GM18870 (cell line): ENCODE results near the gene PROK1.

Source experiments
- ATAC-seq: cut with Tn5 transposase; IDR thresholded peaks from one replicate; pipeline ENCODE4 v1.9.1; 2021; ENCODE audit warnings: moderate library complexity; ENCODE audit not compliant: unreplicated experiment

PROK1 gene

GRCh38 chr1:110487726-110488125 is 36.8 kb downstream of the PROK1 start:
- ATAC-seq, result no peak

GRCh38 chr1:110488161-110488560 is 37.2 kb downstream of the PROK1 start:
- no peak for ATAC-seq

- no peak for ATAC-seq
Observed at GRCh38 chr1:110488867-110489266, 37.9 kb downstream of the PROK1 start.

GRCh38 chr1:110489406-110489805 is 38.5 kb downstream of the PROK1 start:
- no peak for ATAC-seq

GRCh38 chr1:110489973-110490542 is 39.1 kb downstream of the PROK1 start:
- ATAC-seq, result no peak

- ATAC-seq, result no peak
Observed at GRCh38 chr1:110490791-110491451, 40.0 kb downstream of the PROK1 start.

GRCh38 chr1:110492573-110492972 is 41.6 kb downstream of the PROK1 start:
- ATAC-seq, result no peak

GRCh38 chr1:110493059-110493699 is 42.2 kb downstream of the PROK1 start:
- no peak for ATAC-seq

- ATAC-seq, result no peak
Observed at GRCh38 chr1:110494036-110494435, 43.1 kb downstream of the PROK1 start.

GRCh38 chr1:110494522-110495406 is 43.8 kb downstream of the PROK1 start:
- ATAC-seq, result no peak

GRCh38 chr1:110495926-110496600 is 45.1 kb downstream of the PROK1 start:
- no peak for ATAC-seq

- ATAC-seq, result no peak
Observed at GRCh38 chr1:110498270-110498669, 47.3 kb downstream of the PROK1 start.

- ATAC-seq, result no peak
Observed at GRCh38 chr1:110501488-110502132, 50.7 kb downstream of the PROK1 start.

GRCh38 chr1:110502402-110503151 is 51.6 kb downstream of the PROK1 start:
- ATAC-seq, result no peak

- no peak for ATAC-seq
Observed at GRCh38 chr1:110503471-110503870, 52.5 kb downstream of the PROK1 start.

GRCh38 chr1:110504226-110504625 is 53.3 kb downstream of the PROK1 start:
- ATAC-seq, result no peak

- ATAC-seq, result no peak
Observed at GRCh38 chr1:110505596-110505995, 54.6 kb downstream of the PROK1 start.

- no peak for ATAC-seq
Observed at GRCh38 chr1:110506541-110506940, 55.6 kb downstream of the PROK1 start.
